Measurements from ENCODE around the gene FAM9C.
A peak's percentile ranks its signal among the peaks of the same experiment; 100 is the strongest.

FAM9C gene

DNA sequence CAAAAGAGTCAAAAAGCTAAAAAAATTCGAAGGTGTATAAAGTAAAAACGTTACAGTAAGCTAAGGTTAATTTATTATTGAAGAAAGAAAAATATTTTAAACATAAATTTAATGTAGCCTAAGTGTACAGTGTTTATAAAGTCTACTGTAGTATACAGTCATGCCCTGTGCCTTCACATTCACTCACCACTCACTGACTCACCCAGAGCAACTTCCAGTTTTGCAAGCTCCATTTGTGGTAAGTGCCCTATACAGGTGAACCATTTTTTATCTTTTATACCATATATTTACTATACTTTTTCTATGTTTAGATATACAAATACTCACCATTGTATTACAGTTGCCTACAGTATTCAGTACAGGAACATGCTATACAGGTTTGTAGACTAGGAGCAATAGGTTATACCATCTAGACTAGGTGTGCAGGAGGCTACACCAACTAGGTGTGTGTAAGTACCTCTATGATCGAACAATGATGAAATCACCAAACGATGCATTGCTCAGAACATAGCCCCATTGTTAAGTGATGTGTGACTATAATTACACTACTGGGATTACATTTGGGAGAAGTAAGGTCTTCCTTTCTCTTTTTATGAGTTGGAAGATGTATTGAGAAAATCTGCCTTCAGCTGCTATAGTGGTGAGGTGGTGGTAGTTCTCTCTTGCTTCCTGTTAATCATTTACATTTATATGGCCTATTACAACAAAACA lies 42.3 kb downstream of the FAM9C start:
- no peak for DNase-seq

DNA sequence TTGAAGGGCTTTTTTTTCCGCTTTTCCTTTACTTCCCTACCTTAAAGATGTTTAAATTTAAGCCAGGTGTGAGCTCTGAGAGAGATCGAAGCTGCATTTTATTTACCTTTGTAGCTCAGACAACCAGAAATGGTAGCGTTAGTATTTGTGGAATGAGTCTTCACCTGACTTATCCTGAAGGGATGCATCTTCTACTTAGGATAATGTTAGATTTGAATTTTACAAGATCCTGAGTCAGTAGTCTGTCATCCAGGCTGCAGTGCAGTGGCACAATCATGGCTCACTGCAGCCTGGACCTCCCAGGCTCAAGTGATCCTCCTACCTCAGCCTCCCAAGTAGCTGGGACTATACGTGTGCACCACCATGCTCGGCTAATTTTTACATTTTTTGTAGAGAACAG lies 43.3 kb downstream of the FAM9C start:
- no peak for DNase-seq

- no peak for DNase-seq
These were observed 44.1 kb downstream of the FAM9C start for GRCh38 chrX:13000301-13000811.

- peak in 1 of 2 donors; percentile 43 for DNase-seq
These were observed 45.0 kb downstream of the FAM9C start for GRCh38 chrX:12999422-12999821.

- DNase-seq: no peak
These were observed 46.3 kb downstream of the FAM9C start for GRCh38 chrX:12997906-12998687.

DNA sequence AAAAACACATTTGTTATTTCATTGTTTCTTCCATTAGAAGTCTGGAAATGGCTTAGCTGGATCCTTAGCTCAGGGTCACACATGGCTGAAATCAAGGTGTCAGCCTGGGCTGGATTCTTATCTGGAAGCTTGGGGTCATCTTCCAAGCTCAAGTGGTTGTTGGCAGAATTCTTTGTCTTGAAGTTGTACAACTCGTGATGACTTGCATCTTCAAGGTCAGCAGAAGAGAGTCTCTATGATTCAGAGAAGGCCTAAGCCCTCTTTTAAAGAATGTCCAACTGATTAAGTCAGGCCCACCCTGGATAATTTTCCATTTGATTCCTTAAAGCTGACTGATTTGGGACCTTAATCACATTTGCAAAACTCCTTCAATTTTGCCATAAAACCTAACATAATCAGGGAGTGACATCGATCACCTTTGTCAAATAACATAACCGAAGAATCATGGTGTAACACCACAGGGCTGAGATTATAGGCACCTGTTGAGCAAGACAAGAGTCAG lies 47.4 kb downstream of the FAM9C start:
- no peak for DNase-seq

DNA sequence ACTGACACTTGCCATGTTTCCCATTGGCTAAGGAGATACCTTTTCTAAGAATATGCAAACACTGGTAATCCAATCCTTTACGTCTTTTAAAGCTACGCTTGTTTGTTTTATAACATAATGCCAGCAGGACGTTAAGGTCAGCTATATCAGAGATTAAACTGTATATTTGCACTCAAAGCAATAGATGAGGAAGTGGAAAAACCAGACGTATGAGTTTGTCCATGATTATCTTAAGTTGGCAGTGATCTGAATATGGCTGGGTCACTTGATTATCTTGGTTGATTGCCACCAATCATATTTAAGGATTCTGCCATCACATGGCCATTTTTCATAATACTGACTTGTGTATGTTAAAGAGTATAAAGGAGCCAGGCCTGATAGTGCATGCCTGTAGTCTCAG lies 50.1 kb downstream of the FAM9C start:
- no peak for DNase-seq

DNA sequence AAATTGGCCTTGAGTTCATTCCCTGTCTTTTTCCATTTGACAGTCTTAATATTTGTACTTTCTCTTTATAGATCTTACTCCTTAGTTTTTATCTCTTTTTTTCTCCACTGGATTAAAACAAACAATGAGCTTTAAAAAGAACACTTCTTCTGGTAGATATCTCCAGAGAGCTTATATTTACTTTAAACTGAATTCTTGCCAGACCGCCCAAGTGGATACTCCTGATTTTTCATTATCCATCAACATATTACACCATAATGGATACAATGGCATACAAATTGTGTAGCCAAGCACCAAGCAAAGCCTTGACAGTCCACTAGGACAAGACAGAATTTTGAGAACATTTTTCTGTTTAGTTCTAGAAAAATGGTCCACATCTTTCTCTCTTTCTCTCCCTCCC lies 50.6 kb downstream of the FAM9C start:
- no peak for DNase-seq

DNA sequence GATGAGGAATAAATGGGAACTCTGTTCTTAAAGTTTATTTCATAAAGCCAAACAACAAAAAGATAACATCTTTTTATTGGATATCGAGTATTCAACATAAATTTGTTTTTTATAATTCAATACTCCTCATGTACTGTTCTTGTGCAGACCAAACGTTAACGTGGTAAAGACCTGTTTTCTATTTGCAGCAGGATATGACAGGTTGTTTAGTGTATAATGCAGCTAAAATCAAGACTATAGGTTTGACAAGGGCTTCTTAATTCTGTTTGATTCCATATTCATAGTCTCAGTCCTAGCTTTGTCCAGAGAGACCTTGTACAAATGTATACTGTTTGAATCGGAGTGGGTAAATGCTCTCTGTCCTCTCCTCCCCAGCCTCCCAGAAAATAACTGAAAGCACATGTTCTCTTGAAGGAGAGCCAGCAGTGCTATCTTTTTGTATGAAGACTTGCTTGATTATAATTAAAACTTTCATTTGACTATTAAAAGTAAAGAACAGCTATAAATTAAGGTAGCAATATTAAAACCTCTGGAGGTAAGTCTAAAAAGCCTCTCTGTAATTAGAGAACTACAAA lies 51.8 kb downstream of the FAM9C start:
- DNase-seq: no peak

DNA sequence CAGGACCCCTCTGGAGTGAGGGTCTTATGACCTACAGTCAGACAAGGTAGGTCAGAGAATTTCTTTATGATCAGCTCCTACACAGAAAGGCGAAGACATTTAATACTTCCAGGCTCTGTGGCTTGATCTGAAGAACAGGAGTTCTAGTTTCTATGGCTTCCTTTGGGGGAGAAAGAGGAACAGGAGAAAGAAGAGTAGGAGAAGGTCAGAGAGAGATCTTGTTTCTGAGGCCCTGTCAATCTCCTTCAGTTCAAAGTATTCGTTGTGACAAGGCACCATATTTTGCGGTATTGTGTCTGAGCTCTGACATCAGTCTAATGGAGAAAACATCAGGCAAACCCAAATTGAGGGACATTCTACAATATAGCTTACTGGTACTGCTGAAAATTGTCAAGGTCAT lies 52.8 kb downstream of the FAM9C start:
- DNase-seq: no peak

- DNase-seq: no peak
These were observed 55.0 kb downstream of the FAM9C start for GRCh38 chrX:12989461-12989860.

- no peak for DNase-seq
These were observed 55.6 kb downstream of the FAM9C start for GRCh38 chrX:12988797-12989196.

DNA sequence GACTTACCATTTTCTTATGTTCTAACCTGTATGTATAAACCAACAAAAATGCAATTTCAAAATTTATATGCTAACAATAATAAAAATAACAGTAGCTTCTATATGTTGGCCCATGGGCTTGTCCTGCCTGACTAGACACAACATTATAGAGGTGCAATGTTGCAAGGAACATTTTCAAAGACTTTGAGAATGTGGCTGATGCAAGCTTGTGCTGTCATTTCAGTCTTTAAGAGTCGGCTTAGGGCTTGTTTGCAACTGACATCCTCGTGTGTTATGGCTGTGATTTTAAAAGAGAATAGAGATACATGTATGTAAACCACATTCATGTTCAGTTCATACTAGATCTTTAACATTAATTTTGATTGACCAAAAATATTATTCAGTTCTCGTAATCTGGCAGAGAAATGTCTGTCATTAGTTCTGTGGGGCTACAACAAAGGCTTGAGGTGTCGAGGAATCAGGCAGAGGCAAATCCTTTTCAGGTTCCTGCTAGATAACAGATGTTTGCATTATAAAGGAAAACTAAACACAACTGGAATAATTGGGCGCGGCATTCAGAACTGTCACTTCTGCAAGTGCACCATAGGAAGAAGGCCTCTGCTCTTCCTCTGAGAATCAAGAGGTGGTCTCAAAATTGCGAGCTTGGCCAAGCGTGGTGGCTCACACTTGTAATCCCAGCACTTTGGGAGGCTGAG lies 56.4 kb downstream of the FAM9C start:
- DNase-seq: no peak

DNA sequence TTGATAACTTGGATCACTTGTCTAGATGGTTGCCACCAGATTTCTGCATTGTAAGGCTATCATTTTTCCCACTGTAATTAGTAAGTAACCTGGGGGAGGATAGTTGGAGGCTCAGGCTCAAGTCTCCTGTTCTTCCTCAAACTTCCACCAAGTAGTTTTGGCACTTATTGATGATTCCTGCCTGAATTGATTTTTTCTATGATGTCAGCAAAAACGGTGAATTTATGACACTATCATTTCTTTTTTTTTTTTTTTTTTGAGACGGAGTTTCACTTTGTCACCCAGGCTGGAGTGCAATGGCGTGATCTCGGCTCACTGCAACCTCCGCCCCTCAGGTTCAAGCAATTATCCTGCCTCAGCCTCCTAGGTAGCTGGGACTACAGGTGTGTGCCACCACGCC lies 57.1 kb downstream of the FAM9C start:
- no peak for DNase-seq

GRCh38 chrX:12986886-12987285 lies 57.5 kb downstream of the FAM9C start:
- DNase-seq: no peak

- DNase-seq: no peak
These were observed 58.1 kb downstream of the FAM9C start for GRCh38 chrX:12986164-12986779.
